ENCODE results near the gene CST7. TPM values are rescaled to one million over a fixed set of nuclear protein-coding genes. Genes with fewer than 3 reads are reported as not detected.

Gene CST7
- total RNA-seq, 1 experiment from 2014 or later = not detected

DNA sequence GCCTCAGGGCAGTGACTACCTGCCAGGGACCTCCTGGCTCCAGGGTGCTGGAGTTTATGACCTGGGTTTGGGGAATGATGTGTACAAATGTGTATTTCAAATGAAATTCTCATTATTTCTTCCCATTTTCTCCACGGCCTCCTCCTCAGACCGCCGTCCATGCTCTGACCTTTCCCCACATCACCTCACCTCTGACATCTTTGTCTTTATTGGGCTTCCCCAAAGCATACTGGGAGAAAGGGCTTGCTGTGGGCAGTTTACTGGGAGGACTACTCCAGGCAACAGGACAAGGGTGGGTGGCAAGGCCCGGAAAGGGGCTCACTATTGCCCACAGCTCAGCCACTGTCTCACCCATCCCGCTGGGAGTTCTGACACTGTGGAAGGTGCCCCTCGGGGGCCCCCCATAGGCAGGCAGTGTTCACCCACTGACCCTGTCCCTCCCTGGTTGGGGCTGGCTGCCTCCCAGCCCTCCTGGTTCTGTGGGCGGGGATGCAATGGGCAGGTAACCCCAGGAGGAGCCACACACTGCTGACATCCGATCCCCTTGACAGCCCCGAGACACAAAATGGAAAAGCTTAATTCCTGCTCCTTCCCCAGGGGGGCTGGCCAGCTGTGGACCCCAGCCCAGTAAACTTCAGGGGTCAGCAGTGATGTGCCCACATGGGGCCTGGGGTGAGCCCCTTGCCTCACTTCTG, 39.8 kb upstream of the CST7 start:
- Histone ChIP-seq H3K4me3 (ENCODE audit: low read depth, low read length, poor library complexity, severe bottlenecking) (no peak overlapping the region), H3K36me3 (ENCODE audit: insufficient read depth, low read length, poor library complexity, severe bottlenecking) (no peaks in the 10 kb centered on the region), H3K27ac (ENCODE audit: low read depth, low read length, poor library complexity, severe bottlenecking) (no peak overlapping the region), H3K4me1 (ENCODE audit: insufficient read depth, low read length, poor library complexity, severe bottlenecking) (peaks cover 3% of the 10 kb centered on the region), H3K27me3 (replicated peaks; ENCODE audit: insufficient read depth, low read depth, low read length, poor library complexity) (no peaks in the 10 kb centered on the region), H3K9me3 (ENCODE audit: low read depth, low read length, poor library complexity, severe bottlenecking) (peaks cover 5% of the 10 kb centered on the region)
- intact Hi-C loops (cut with micrococcal nuclease; ENCODE audit: unreplicated experiment) = no loop called here
- BruUV-seq (replicated peaks) = no TSS peak
- no peak for DNase-seq (ENCODE audit: low spot score)
- ChIA-PET POLR2A (ENCODE audit: low non-redundant PET) (no interaction called here), CTCF (no interaction called here)
- no peak for TF ChIP-seq EZH2 (IDR thresholded peaks at IDR 0.05; ENCODE audit: borderline replicate concordance, low read depth, low read length, poor library complexity, severe bottlenecking)
- TF ChIP-seq, protein P1, sequence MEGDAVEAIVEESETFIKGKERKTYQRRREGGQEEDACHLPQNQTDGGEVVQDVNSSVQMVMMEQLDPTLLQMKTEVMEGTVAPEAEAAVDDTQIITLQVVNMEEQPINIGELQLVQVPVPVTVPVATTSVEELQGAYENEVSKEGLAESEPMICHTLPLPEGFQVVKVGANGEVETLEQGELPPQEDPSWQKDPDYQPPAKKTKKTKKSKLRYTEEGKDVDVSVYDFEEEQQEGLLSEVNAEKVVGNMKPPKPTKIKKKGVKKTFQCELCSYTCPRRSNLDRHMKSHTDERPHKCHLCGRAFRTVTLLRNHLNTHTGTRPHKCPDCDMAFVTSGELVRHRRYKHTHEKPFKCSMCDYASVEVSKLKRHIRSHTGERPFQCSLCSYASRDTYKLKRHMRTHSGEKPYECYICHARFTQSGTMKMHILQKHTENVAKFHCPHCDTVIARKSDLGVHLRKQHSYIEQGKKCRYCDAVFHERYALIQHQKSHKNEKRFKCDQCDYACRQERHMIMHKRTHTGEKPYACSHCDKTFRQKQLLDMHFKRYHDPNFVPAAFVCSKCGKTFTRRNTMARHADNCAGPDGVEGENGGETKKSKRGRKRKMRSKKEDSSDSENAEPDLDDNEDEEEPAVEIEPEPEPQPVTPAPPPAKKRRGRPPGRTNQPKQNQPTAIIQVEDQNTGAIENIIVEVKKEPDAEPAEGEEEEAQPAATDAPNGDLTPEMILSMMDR (conservative IDR thresholded peaks at IDR 0.05; ENCODE audit: low read depth, low read length) = no peak

DNA sequence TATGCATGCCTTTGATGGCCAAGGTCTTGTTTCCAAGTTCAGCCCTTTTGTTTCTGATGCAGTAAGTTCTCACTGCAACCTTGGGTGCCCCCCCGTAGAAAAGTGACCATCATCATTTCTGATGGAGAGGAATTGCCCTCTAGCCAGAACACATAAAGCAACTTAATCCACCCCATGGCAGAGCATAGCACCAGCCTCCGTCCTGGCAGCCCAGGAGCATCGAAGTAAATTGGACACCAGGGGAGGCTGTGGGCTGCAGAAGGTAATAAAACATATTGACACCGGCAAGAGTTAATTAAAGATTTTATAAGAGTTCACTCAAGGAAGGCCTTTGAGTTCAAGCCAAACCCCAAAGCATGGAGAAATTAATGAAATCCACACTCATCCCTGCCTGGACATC, 39.2 kb upstream of the CST7 start:
- no peaks in the 10 kb centered on the region for H3K36me3 ChIP-seq (ENCODE audit: insufficient read depth, low read length, poor library complexity, severe bottlenecking)
- H3K27ac ChIP-seq (ENCODE audit: low read depth, low read length, poor library complexity, severe bottlenecking) = no peak overlapping the region
- peaks cover 3% of the 10 kb centered on the region for H3K4me1 ChIP-seq (ENCODE audit: insufficient read depth, low read length, poor library complexity, severe bottlenecking)
- TF ChIP-seq EZH2 (IDR thresholded peaks at IDR 0.05; ENCODE audit: borderline replicate concordance, low read depth, low read length, poor library complexity, severe bottlenecking) = no peak
- TF ChIP-seq, protein P1 (conservative IDR thresholded peaks at IDR 0.05; ENCODE audit: low read depth, low read length) = no peak
- ChIA-PET POLR2A (ENCODE audit: low non-redundant PET) (no interaction called here), CTCF (no interaction called here)
- DNase-seq (ENCODE audit: low spot score) = no peak
- no TSS peak for BruUV-seq (replicated peaks)
- peaks cover 5% of the 10 kb centered on the region for H3K9me3 ChIP-seq (ENCODE audit: low read depth, low read length, poor library complexity, severe bottlenecking)
- intact Hi-C loops (cut with micrococcal nuclease; ENCODE audit: unreplicated experiment) = loop anchor here (10.0 kb wide), 1 partner anchor 875 kb away; no protein-coding TSS in a partner anchor
- no peak overlapping the region for H3K4me3 ChIP-seq (ENCODE audit: low read depth, low read length, poor library complexity, severe bottlenecking)
- H3K27me3 ChIP-seq (replicated peaks; ENCODE audit: insufficient read depth, low read depth, low read length, poor library complexity) = no peaks in the 10 kb centered on the region

- Histone ChIP-seq H3K9me3 (ENCODE audit: low read depth, low read length, poor library complexity, severe bottlenecking) (peaks cover 5% of the 10 kb centered on the region), H3K4me3 (ENCODE audit: low read depth, low read length, poor library complexity, severe bottlenecking) (no peak overlapping the region), H3K27ac (ENCODE audit: low read depth, low read length, poor library complexity, severe bottlenecking) (no peak overlapping the region), H3K27me3 (replicated peaks; ENCODE audit: insufficient read depth, low read depth, low read length, poor library complexity) (no peaks in the 10 kb centered on the region), H3K36me3 (ENCODE audit: insufficient read depth, low read length, poor library complexity, severe bottlenecking) (no peaks in the 10 kb centered on the region), H3K4me1 (ENCODE audit: insufficient read depth, low read length, poor library complexity, severe bottlenecking) (peaks cover 3% of the 10 kb centered on the region)
- BruUV-seq (replicated peaks) = no TSS peak
- no peak for DNase-seq (ENCODE audit: low spot score)
- ChIA-PET POLR2A (ENCODE audit: low non-redundant PET) (no interaction called here), CTCF (no interaction called here)
- intact Hi-C loops (cut with micrococcal nuclease; ENCODE audit: unreplicated experiment) = loop anchor here (10.0 kb wide), 1 partner anchor 876 kb away; no protein-coding TSS in a partner anchor
- TF ChIP-seq, protein P1 (conservative IDR thresholded peaks at IDR 0.05; ENCODE audit: low read depth, low read length) = no peak
- no peak for TF ChIP-seq EZH2 (IDR thresholded peaks at IDR 0.05; ENCODE audit: borderline replicate concordance, low read depth, low read length, poor library complexity, severe bottlenecking)
These were observed 38.6 kb upstream of the CST7 start for GRCh38 chr20:24910461-24910860.
